Progenitor cell of endocrine pancreas (in vitro differentiated cells): ENCODE measurements around the gene SH3BP5. TPM values are rescaled to one million over a fixed set of nuclear protein-coding genes. Genes with fewer than 3 reads are reported as not detected.

Experiments
- DNase-seq: peaks from one replicate; pipeline ENCODE4 v3.0.0; 2021; ENCODE audit warnings: low spot score; ENCODE audit not compliant: unreplicated experiment
- H3K27ac Mint-ChIP-seq: 2 replicates; pipeline ENCODE4 v1.8.0; 2021; ENCODE audit warnings: mild to moderate bottlenecking, moderate library complexity, mixed read lengths
- H3K27me3 Mint-ChIP-seq: 2 replicates; pipeline ENCODE4 v1.8.0; 2021; ENCODE audit warnings: mixed read lengths
- H3K36me3 Mint-ChIP-seq: 2 replicates; pipeline ENCODE4 v1.8.0; 2022; ENCODE audit warnings: mixed read lengths; ENCODE audit not compliant: insufficient read depth
- H3K4me1 Mint-ChIP-seq: 2 replicates; pipeline ENCODE4 v1.8.0; 2021; ENCODE audit warnings: low read depth, mixed read lengths
- H3K4me3 Mint-ChIP-seq: 2 replicates; pipeline ENCODE4 v1.8.0; 2021; ENCODE audit warnings: low read depth, mild to moderate bottlenecking, moderate library complexity, mixed read lengths
- H3K9me3 Mint-ChIP-seq: 2 replicates; pipeline ENCODE4 v1.8.0; 2021; ENCODE audit warnings: low read depth, mixed read lengths
- CTCF ChIP-seq: fragments of 200-600 bp; sonication (generic); IDR thresholded peaks from one replicate; pipeline ENCODE4 v1.5.0; 2021; ENCODE audit warnings: antibody characterized with exemption, mild to moderate bottlenecking; ENCODE audit not compliant: unreplicated experiment
- total RNA-seq: library from RNA; stranded (reverse); gene quantifications from 2 replicates; pipeline ENCODE4 v1.2.1, GENCODE V29; 2021

Gene SH3BP5
- total RNA-seq, 1 donor from 2014 or later, result 11.6 TPM

GRCh38 chr3:15207836-15208504 lies 124.4 kb downstream of the SH3BP5 start:
- H3K27ac Mint-ChIP-seq, result no peak overlapping the region
- H3K9me3 Mint-ChIP-seq, result no peaks in the 10 kb centered on the region
- peaks cover 8% of the 10 kb centered on the region for H3K36me3 Mint-ChIP-seq
- no peak for TF ChIP-seq CTCF
- peaks cover 14% of the 10 kb centered on the region for H3K4me1 Mint-ChIP-seq
- H3K4me3 Mint-ChIP-seq, result peak overlapping the region; percentile 90
- DNase-seq, result no peak
- no peaks in the 10 kb centered on the region for H3K27me3 Mint-ChIP-seq

DNA sequence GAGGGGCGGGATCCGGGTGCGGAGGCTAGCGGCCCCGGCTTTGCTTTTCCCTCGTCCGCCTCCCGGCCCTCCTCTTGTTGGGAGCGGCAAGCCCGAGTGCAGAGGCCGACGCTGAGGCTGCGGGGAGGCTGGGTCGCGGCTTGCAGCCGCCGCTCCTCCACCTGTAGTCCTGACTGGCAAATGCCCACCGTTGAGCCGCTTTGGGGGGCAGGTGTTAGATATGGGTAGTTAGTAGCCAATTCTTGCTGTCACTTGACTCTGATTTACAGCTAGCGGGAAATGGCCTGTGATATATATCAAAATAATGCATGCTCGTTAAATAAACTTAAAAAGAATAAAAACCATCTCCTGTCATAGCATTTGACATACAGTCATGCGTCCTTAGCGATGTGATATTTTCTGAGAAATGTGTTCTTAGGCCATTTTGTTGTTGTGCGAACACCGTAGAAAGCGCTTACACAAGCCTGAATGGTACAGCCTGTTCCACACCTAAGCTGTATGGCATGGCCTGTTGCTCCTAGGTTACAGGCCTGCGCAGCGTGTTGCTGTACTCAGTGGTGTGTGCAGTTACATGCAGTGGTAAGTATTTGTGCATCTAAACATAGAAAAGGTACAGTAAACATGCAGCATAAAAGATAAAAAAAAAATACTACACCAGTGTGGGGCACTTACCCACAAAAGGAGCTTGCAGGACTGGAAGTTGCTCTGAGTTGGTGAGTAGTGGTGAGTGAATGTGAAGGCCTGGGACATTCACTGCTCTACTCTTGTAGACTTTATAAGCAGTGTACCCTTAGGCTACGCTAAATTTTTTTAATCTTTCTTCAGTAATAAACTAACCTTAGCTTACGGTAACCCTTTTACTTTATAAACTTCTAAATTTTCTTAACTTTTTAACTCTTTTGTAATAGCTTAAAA lies 125.5 kb downstream of the SH3BP5 start:
- Mint-ChIP-seq H3K4me1 (peaks cover 14% of the 10 kb centered on the region), H3K4me3 (peak overlapping the region; percentile 90), H3K9me3 (no peaks in the 10 kb centered on the region), H3K27me3 (no peaks in the 10 kb centered on the region), H3K36me3 (peaks cover 4% of the 10 kb centered on the region), H3K27ac (peak overlapping the region; percentile 91)
- no peak for DNase-seq
- TF ChIP-seq CTCF, result no peak

- H3K4me3 Mint-ChIP-seq, result peak within 1 kb of the TSS; percentile 90
- TF ChIP-seq CTCF, result peak; percentile 64
- H3K27ac Mint-ChIP-seq, result peak within 1 kb of the TSS; percentile 98
- DNase-seq, result peak; percentile 94
- H3K9me3 Mint-ChIP-seq, result no peaks in the 10 kb centered on the region
- H3K4me1 Mint-ChIP-seq, result peaks cover 16% of the 10 kb centered on the region
- peaks cover 4% of the 10 kb centered on the region for H3K36me3 Mint-ChIP-seq
- no peaks in the 10 kb centered on the region for H3K27me3 Mint-ChIP-seq
Observed at GRCh38 chr3:15205934-15206661, 126.3 kb downstream of the SH3BP5 start, which contains the start of gene CAPN7. Gene CAPN7, plus strand, starts transcription at chr3:15206246. Its CDS starts 250 bp downstream, at chr3:15206496.

- Mint-ChIP-seq H3K9me3 (no peaks in the 10 kb centered on the region), H3K4me3 (peak overlapping the region; percentile 80), H3K27me3 (no peaks in the 10 kb centered on the region), H3K4me1 (peaks cover 18% of the 10 kb centered on the region), H3K27ac (peak overlapping the region; percentile 98), H3K36me3 (peaks cover 2% of the 10 kb centered on the region)
- no peak for TF ChIP-seq CTCF
- DNase-seq, result no peak
Observed at GRCh38 chr3:15205482-15205933, 126.9 kb downstream of the SH3BP5 start.

Other genes starting within 250 kb of the SH3BP5 start
- gene RBSN, start 233.4 kb downstream of the SH3BP5 start, total RNA-seq, result 25.7 and 26.2 TPM in 2 replicates
- 46.3 and 49.2 TPM in 2 replicates for gene CAPN7, start 126.3 kb downstream of the SH3BP5 start, total RNA-seq
- gene METTL6, start 95.0 kb upstream of the SH3BP5 start, total RNA-seq, result 28.0 and 28.2 TPM in 2 replicates
- gene EAF1, start 95.0 kb upstream of the SH3BP5 start, total RNA-seq, result 28.2 TPM in 2 replicates
- gene COLQ, start 189.1 kb upstream of the SH3BP5 start, total RNA-seq, result 9.2 and 9.9 TPM in 2 replicates